ENCODE data around the gene HLTF. TPM values are rescaled to one million over a fixed set of nuclear protein-coding genes. Genes with fewer than 3 reads are reported as not detected.

The HLTF gene
- total RNA-seq, 2 experiments from 2014 or later: 18.7 to 20.4 TPM

GRCh38 chr3:149077628-149078027, 8.7 kb downstream of the HLTF start:
- Mint-ChIP-seq H3K27me3 (no peaks in the 10 kb centered on the region), H3K4me3 (no peak overlapping the region), H3K9me3 (no peaks in the 10 kb centered on the region), H3K27ac (no peak overlapping the region), H3K36me3 (ENCODE audit: low read depth) (peaks cover 7% of the 10 kb centered on the region), H3K4me1 (peaks cover 6% of the 10 kb centered on the region)
- DNase-seq: no peak
- ChIA-PET CTCF (interaction anchor here (1.6 kb wide), 1 partner anchor 20 kb away, joined by 4 read pairs; no protein-coding TSS in a partner anchor), POLR2A (no interaction called here)

GRCh38 chr3:149067883-149068282, 18.4 kb downstream of the HLTF start:
- no peaks in the 10 kb centered on the region for H3K4me1 Mint-ChIP-seq
- no peaks in the 10 kb centered on the region for H3K27me3 Mint-ChIP-seq
- no peak for DNase-seq
- H3K9me3 Mint-ChIP-seq: no peaks in the 10 kb centered on the region
- H3K4me3 Mint-ChIP-seq: no peak overlapping the region
- ChIA-PET CTCF (no interaction called here), POLR2A (no interaction called here)
- no peak overlapping the region for H3K27ac Mint-ChIP-seq
- peaks cover 17% of the 10 kb centered on the region for H3K36me3 Mint-ChIP-seq (ENCODE audit: low read depth)

- POLR2A ChIA-PET: no interaction called here
- no peak for DNase-seq
- CTCF ChIA-PET: no interaction called here
- Mint-ChIP-seq H3K4me1 (no peaks in the 10 kb centered on the region), H3K27me3 (no peaks in the 10 kb centered on the region), H3K4me3 (no peak overlapping the region), H3K27ac (no peak overlapping the region), H3K36me3 (ENCODE audit: low read depth) (peaks cover 35% of the 10 kb centered on the region), H3K9me3 (no peaks in the 10 kb centered on the region)
Observed at GRCh38 chr3:149061776-149062175, 24.6 kb downstream of the HLTF start.

- Mint-ChIP-seq H3K27ac (no peak overlapping the region), H3K4me1 (no peaks in the 10 kb centered on the region), H3K36me3 (ENCODE audit: low read depth) (peaks cover 41% of the 10 kb centered on the region), H3K27me3 (no peaks in the 10 kb centered on the region), H3K4me3 (no peak overlapping the region), H3K9me3 (no peaks in the 10 kb centered on the region)
- POLR2A ChIA-PET: no interaction called here
- CTCF ChIA-PET: interaction anchor here (1.1 to 1.4 kb wide), 3 partner anchors 13 to 18 kb away, joined by 4 to 7 read pairs (median 4); no protein-coding TSS in a partner anchor
- no peak for DNase-seq
Observed at GRCh38 chr3:149058602-149059001, 27.7 kb downstream of the HLTF start.

GRCh38 chr3:149058198-149058597, 28.1 kb downstream of the HLTF start:
- no peak overlapping the region for H3K4me3 Mint-ChIP-seq
- no peak overlapping the region for H3K27ac Mint-ChIP-seq
- H3K4me1 Mint-ChIP-seq: no peaks in the 10 kb centered on the region
- H3K36me3 Mint-ChIP-seq (ENCODE audit: low read depth): peaks cover 44% of the 10 kb centered on the region
- ChIA-PET CTCF (interaction anchor here (1.2 to 1.4 kb wide), 2 partner anchors 13 to 19 kb away, joined by 4 read pairs; no protein-coding TSS in a partner anchor), POLR2A (no interaction called here)
- no peak for DNase-seq
- no peaks in the 10 kb centered on the region for H3K27me3 Mint-ChIP-seq
- peaks cover 3% of the 10 kb centered on the region for H3K9me3 Mint-ChIP-seq

GRCh38 chr3:149055575-149055974, 30.8 kb downstream of the HLTF start:
- DNase-seq: no peak
- H3K9me3 Mint-ChIP-seq: peaks cover 8% of the 10 kb centered on the region
- H3K27ac Mint-ChIP-seq: no peak overlapping the region
- no peak overlapping the region for H3K4me3 Mint-ChIP-seq
- no peaks in the 10 kb centered on the region for H3K27me3 Mint-ChIP-seq
- H3K4me1 Mint-ChIP-seq: no peaks in the 10 kb centered on the region
- ChIA-PET CTCF (no interaction called here), POLR2A (no interaction called here)
- peaks cover 60% of the 10 kb centered on the region for H3K36me3 Mint-ChIP-seq (ENCODE audit: low read depth)

- ChIA-PET POLR2A (no interaction called here), CTCF (no interaction called here)
- no peak for DNase-seq
- Mint-ChIP-seq H3K27ac (no peak overlapping the region), H3K9me3 (no peaks in the 10 kb centered on the region), H3K36me3 (ENCODE audit: low read depth) (peaks cover 22% of the 10 kb centered on the region), H3K4me1 (peaks cover 17% of the 10 kb centered on the region), H3K27me3 (no peaks in the 10 kb centered on the region), H3K4me3 (no peak overlapping the region)
Observed at GRCh38 chr3:149044339-149045083, 41.8 kb downstream of the HLTF start.

GRCh38 chr3:149042789-149043386, 43.4 kb downstream of the HLTF start:
- Mint-ChIP-seq H3K27ac (peak overlapping the region; percentile 71), H3K4me3 (peak overlapping the region; percentile 9), H3K36me3 (ENCODE audit: low read depth) (peaks cover 27% of the 10 kb centered on the region), H3K4me1 (peaks cover 17% of the 10 kb centered on the region), H3K27me3 (no peaks in the 10 kb centered on the region), H3K9me3 (no peaks in the 10 kb centered on the region)
- POLR2A ChIA-PET: interaction anchor here (0.6 kb wide), 1 partner anchor 177 kb away, joined by 4 read pairs; no protein-coding TSS in a partner anchor
- DNase-seq: no peak
- CTCF ChIA-PET: interaction anchor here (0.6 to 1.5 kb wide), 6 partner anchors 12 to 78 kb away, joined by 3 to 7 read pairs (median 3); no protein-coding TSS in a partner anchor

GRCh38 chr3:149038322-149038721, 48.0 kb downstream of the HLTF start:
- no peaks in the 10 kb centered on the region for H3K27me3 Mint-ChIP-seq
- DNase-seq: no peak
- no peak overlapping the region for H3K27ac Mint-ChIP-seq
- ChIA-PET POLR2A (no interaction called here), CTCF (no interaction called here)
- no peaks in the 10 kb centered on the region for H3K9me3 Mint-ChIP-seq
- H3K4me1 Mint-ChIP-seq: peaks cover 14% of the 10 kb centered on the region
- H3K4me3 Mint-ChIP-seq: no peak overlapping the region
- peaks cover 27% of the 10 kb centered on the region for H3K36me3 Mint-ChIP-seq (ENCODE audit: low read depth)

- Mint-ChIP-seq H3K4me1 (peaks cover 8% of the 10 kb centered on the region), H3K4me3 (no peak overlapping the region), H3K9me3 (no peaks in the 10 kb centered on the region), H3K36me3 (ENCODE audit: low read depth) (peaks cover 23% of the 10 kb centered on the region), H3K27me3 (no peaks in the 10 kb centered on the region), H3K27ac (no peak overlapping the region)
- ChIA-PET POLR2A (no interaction called here), CTCF (interaction anchor here (2.0 kb wide), 1 partner anchor 11 kb away, joined by 5 read pairs; no protein-coding TSS in a partner anchor)
- DNase-seq: no peak
Observed at GRCh38 chr3:149037684-149038083, 48.6 kb downstream of the HLTF start.

- ChIA-PET CTCF (no interaction called here), POLR2A (no interaction called here)
- Mint-ChIP-seq H3K36me3 (ENCODE audit: low read depth) (peaks cover 29% of the 10 kb centered on the region), H3K27me3 (no peaks in the 10 kb centered on the region), H3K27ac (no peak overlapping the region), H3K4me1 (no peaks in the 10 kb centered on the region), H3K4me3 (no peak overlapping the region), H3K9me3 (no peaks in the 10 kb centered on the region)
- DNase-seq: no peak
Observed at GRCh38 chr3:149031096-149031495, 55.2 kb downstream of the HLTF start.

- POLR2A ChIA-PET: no interaction called here
- CTCF ChIA-PET: interaction anchor here (1.9 kb wide), 1 partner anchor 10 kb away, joined by 5 read pairs; no protein-coding TSS in a partner anchor
- Mint-ChIP-seq H3K36me3 (ENCODE audit: low read depth) (peaks cover 62% of the 10 kb centered on the region), H3K9me3 (peaks cover 7% of the 10 kb centered on the region), H3K27ac (no peak overlapping the region), H3K4me1 (no peaks in the 10 kb centered on the region), H3K27me3 (no peaks in the 10 kb centered on the region), H3K4me3 (no peak overlapping the region)
- DNase-seq: no peak
Observed at GRCh38 chr3:149026718-149027117, 59.6 kb downstream of the HLTF start.

GRCh38 chr3:149023951-149024350, 62.4 kb downstream of the HLTF start:
- peaks cover 56% of the 10 kb centered on the region for H3K36me3 Mint-ChIP-seq (ENCODE audit: low read depth)
- no peaks in the 10 kb centered on the region for H3K4me1 Mint-ChIP-seq
- H3K27me3 Mint-ChIP-seq: no peaks in the 10 kb centered on the region
- POLR2A ChIA-PET: no interaction called here
- DNase-seq: no peak
- no peak overlapping the region for H3K27ac Mint-ChIP-seq
- H3K9me3 Mint-ChIP-seq: peaks cover 7% of the 10 kb centered on the region
- no peak overlapping the region for H3K4me3 Mint-ChIP-seq
- CTCF ChIA-PET: no interaction called here
